SH-SY5Y (cell line): ENCODE data around the gene ATL1.

Experiments used
- GATA2 ChIP-seq: IDR thresholded peaks from 2 replicates; pipeline ENCODE4 v1.6.1; 2011; ENCODE audit warnings: mild to moderate bottlenecking, low read depth, low read length
- GATA3 ChIP-seq: IDR thresholded peaks from 2 replicates; pipeline ENCODE4 v1.6.1; 2011; ENCODE audit warnings: low read depth, mild to moderate bottlenecking, low read length, moderate library complexity

GRCh38 chr14:50631408-50631821, 71.5 kb downstream of the ATL1 start:
- TF ChIP-seq GATA3 (no peak), GATA2 (no peak)
